EL (cell line): ENCODE results near the gene OR6B1.
"Not testable (repeated sequence)": the region's sequence is repeated elsewhere in the genome, so short reads cannot be mapped to it uniquely, and the experiment has no call there.

ENCODE experiments used
- DNase-seq: peaks from one replicate; pipeline ENCODE4 v3.0.0-alpha.2; 2016

The OR6B1 gene

DNA sequence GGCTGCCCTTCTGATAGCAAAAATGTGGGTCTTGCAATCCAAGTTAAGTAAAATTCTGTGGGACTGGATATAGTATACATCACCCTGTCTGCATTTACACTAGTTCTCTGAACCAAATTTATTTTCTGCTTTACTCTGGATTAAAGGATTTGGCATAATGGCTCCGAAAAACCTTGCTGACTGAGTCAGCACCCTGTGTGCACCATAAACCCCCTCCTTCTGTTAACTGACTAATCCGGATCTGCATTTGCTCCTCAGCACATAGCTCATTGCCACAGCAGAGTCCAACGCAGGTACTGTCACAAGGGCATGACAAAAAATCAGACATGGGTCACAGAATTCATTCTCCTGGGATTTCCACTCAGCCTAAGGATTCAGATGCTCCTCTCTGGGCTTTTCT is 50.0 kb downstream of the OR6B1 start:
- no peak for DNase-seq

DNA sequence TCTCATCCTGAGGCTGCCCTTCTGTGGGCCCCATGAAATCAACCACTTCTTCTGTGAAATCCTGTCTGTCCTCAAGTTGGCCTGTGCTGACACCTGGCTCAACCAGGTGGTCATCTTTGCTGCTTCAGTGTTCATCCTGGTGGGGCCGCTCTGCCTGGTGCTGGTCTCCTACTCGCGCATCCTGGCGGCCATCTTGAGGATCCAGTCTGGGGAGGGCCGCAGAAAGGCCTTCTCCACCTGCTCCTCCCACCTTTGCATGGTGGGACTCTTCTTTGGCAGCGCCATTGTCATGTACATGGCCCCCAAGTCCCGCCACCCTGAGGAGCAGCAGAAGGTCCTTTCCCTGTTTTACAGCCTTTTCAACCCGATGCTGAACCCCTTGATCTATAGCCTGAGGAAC is 50.8 kb downstream of the OR6B1 start:
- not testable (repeated sequence) for DNase-seq

GRCh38 chr7:144057954-144058353 is 57.8 kb downstream of the OR6B1 start:
- peak; percentile 37 for DNase-seq
